Measurements from ENCODE around the gene OR52I1.

DNA sequence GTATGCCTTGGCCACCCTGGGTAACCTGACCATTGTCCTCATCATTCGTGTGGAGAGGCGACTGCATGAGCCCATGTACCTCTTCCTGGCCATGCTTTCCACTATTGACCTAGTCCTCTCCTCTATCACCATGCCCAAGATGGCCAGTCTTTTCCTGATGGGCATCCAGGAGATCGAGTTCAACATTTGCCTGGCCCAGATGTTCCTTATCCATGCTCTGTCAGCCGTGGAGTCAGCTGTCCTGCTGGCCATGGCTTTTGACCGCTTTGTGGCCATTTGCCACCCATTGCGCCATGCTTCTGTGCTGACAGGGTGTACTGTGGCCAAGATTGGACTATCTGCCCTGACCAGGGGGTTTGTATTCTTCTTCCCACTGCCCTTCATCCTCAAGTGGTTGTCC, 46.1 kb downstream of the OR52I1 start:
- TF ChIP-seq, protein P1, sequence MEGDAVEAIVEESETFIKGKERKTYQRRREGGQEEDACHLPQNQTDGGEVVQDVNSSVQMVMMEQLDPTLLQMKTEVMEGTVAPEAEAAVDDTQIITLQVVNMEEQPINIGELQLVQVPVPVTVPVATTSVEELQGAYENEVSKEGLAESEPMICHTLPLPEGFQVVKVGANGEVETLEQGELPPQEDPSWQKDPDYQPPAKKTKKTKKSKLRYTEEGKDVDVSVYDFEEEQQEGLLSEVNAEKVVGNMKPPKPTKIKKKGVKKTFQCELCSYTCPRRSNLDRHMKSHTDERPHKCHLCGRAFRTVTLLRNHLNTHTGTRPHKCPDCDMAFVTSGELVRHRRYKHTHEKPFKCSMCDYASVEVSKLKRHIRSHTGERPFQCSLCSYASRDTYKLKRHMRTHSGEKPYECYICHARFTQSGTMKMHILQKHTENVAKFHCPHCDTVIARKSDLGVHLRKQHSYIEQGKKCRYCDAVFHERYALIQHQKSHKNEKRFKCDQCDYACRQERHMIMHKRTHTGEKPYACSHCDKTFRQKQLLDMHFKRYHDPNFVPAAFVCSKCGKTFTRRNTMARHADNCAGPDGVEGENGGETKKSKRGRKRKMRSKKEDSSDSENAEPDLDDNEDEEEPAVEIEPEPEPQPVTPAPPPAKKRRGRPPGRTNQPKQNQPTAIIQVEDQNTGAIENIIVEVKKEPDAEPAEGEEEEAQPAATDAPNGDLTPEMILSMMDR (IDR thresholded peaks at IDR 0.05; ENCODE audit: insufficient read depth, low read depth, low read length), result no peak
- no peak for TF ChIP-seq EZH2 (IDR thresholded peaks at IDR 0.05; ENCODE audit: insufficient read depth, low read length)

All from astrocyte (in vitro differentiated cells and primary cell).